GM10248 (cell line): Measurements from ENCODE around the gene SLC25A20.

Experiments
- CTCF ChIA-PET: fragments of 300-600 bp; sonication (Branson Sonifier 250); formaldehyde crosslinking; extraction: SDS; loops from one replicate; lab custom pipeline; 2021; ENCODE audit warnings: antibody characterized with exemption; lab: Yijun Ruan, JAX
- POLR2A ChIA-PET: fragments of 350-650 bp; sonication (Branson Sonifier 250); formaldehyde crosslinking; extraction: SDS; loops from one replicate; lab custom pipeline; 2020; ENCODE audit warnings: antibody characterized with exemption; lab: Yijun Ruan, JAX
- DNase-seq: peaks from one replicate; pipeline ENCODE4 v3.0.0; 2012; ENCODE audit errors: extremely low spot score
- TF ChIP-seq, protein P1 (sequence below): IDR thresholded peaks from 2 replicates; pipeline ENCODE4 v1.5.1; 2012; ENCODE audit warnings: mild to moderate bottlenecking, low read depth; ENCODE audit errors: extremely low read depth, missing control alignments, control extremely low read depth

The SLC25A20 gene

DNA sequence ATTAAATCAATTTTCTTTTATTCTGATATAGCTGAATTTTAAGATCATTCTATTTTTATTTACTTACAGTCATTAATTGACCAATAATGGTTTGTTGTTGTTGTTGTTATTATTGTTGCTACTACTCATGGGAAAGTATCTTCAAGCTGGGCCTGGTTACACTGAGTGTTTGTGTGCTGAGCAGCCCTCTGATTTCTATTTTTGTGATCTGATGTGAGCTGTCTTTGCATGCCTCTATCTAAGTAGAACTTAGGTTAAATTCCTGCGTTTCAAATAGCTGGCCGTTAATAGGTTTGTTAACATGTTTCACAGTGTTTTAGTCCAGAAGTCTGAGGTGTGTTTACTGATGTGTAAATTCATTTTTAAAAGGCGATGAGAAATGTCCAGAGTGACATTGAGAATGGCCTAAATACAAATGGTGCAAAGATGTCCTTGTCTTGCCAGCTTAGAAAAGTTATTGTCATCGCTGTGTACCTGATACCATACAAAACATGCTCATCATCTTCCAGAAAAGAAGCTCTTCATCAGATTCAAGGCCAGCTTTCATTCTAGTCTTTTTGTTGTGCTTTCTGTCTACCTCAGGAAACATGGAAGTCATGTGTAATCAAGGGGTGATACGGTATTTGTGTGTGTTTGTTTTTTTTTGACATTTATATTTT, 35.8 kb upstream of the SLC25A20 start:
- ChIA-PET CTCF (interaction anchor here (1.2 to 2.2 kb wide), 4 partner anchors 18 to 195 kb away, joined by 3 to 10 read pairs (median 4); partner anchors contain the start of gene P4HTM), POLR2A (no interaction called here)
- TF ChIP-seq, protein P1, sequence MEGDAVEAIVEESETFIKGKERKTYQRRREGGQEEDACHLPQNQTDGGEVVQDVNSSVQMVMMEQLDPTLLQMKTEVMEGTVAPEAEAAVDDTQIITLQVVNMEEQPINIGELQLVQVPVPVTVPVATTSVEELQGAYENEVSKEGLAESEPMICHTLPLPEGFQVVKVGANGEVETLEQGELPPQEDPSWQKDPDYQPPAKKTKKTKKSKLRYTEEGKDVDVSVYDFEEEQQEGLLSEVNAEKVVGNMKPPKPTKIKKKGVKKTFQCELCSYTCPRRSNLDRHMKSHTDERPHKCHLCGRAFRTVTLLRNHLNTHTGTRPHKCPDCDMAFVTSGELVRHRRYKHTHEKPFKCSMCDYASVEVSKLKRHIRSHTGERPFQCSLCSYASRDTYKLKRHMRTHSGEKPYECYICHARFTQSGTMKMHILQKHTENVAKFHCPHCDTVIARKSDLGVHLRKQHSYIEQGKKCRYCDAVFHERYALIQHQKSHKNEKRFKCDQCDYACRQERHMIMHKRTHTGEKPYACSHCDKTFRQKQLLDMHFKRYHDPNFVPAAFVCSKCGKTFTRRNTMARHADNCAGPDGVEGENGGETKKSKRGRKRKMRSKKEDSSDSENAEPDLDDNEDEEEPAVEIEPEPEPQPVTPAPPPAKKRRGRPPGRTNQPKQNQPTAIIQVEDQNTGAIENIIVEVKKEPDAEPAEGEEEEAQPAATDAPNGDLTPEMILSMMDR, result no peak
- DNase-seq, result no peak

DNA sequence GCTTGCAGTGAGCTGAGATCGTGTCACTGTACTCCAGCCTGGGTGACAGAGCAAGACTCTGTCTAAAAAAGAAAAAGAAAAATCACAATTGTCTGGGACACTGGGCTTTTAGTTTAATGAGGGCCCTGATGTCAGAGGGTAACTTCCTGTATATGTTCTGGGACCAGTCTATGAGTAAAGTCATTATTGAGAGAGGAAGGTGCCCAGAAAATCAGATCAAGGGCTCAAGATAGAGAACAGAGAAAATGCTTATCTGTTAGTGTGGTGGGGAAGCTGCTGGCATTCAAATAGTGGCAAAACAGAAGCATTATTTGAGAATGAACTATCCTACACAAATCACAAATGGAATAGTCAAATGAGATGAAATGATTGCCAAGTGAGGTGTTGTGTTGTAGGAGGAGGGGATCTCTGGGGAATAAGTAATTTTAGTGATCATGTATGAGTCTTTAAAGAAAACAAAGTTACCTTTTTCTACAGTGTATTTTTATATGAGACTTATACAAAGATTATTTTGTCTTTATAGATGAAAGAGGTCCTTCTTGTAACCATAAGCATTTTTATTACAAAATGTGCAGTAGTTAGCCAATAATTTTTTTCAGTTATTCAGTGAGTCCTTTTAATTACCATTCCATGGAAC, 33.4 kb upstream of the SLC25A20 start:
- ChIA-PET POLR2A (no interaction called here), CTCF (interaction anchor here (1.4 to 5.0 kb wide), 2 partner anchors 13 to 55 kb away, joined by 3 to 27 read pairs; partner anchors contain the start of gene ARIH2)
- TF ChIP-seq, protein P1, result no peak

DNA sequence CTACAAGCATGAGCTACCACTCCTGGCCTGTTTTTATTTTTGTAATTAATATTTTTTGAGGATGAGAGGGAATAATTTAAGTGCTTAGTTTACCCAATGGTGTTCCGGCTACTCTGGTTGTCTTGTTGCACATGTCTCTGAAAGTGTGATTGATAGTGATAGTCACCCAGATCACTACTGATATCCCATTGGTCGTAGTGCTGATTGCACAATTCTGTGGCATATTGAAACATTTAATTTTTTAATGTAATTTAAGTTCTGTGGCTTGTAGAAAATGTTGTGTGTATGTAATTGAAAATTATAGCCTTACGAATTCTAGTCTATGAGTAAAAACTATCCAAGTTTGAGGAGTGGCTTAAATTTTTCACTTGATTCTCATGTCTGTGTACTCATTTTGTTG, 31.9 kb upstream of the SLC25A20 start:
- CTCF ChIA-PET, result interaction anchor here (1.0 to 5.0 kb wide), 4 partner anchors 12 to 58 kb away, joined by 3 to 27 read pairs (median 6); partner anchors contain the start of gene ARIH2
- POLR2A ChIA-PET, result interaction anchor here (0.5 to 0.6 kb wide), 2 partner anchors 9 to 10 kb away, joined by 5 to 12 read pairs; no protein-coding TSS in a partner anchor
- TF ChIP-seq, protein P1, result no peak
- no peak for DNase-seq

More for the DNA sequence above, 33.4 kb upstream of the SLC25A20 start:
- DNase-seq, result no peak

DNA sequence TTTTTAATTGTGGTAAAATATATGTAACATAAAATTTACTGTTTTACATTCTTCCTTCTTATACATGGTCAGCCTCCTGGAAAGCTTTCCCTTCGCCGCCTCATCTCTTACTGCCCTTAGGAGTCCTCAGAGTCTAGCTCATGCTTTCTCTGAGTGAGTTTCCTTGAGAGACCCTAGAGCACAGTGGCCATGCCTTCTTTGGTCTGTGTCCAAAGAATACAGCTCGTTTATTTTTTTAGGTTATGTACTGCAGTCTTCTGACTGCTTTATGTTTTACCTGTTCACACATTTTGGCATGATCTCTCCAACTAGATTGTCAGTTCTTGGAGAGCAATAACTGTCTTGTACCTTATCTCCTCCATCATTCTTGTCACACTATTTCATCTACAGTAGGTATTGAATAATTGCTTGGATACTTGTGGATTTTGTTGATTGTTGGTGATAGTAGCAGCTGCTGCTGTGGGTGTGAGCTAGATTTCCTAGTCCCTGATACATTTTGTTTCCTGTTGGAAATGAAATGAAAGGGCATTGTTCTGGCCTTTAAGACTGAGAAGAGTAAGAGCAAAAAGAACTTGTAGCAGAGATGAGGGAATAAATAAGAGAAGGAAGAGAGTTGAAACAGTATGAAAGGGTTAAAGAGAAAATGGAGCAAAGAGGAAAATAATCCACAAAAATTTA, 30.8 kb upstream of the SLC25A20 start:
- POLR2A ChIA-PET, result interaction anchor here (2.2 kb wide), 1 partner anchor 10 kb away, joined by 6 read pairs; the partner anchor contains the start of gene ARIH2
- CTCF ChIA-PET, result interaction anchor here (1.0 to 5.0 kb wide), 6 partner anchors 11 to 190 kb away, joined by 3 to 27 read pairs (median 4); partner anchors contain the start of gene ARIH2
- DNase-seq, result no peak

DNA sequence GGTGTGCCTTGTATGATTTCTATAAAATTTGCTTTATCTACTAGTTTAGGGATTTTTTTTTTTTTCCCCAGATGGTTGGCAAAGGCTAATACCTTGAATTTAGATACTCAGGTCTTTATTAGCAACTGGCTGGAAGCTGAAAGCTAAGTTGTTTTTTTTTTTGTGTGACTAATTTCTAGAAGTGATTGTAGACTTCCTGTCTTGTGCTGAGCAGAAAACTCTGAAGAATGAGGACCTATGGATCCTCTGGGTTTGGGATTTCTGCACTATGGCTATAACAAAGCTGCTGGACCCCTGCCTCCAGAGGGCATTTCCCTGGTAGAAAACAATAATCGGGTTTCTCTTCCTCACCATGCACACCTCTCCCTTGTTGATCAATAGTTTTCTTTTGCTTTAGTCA, 30.0 kb upstream of the SLC25A20 start:
- POLR2A ChIA-PET, result interaction anchor here (0.6 to 2.2 kb wide), 3 partner anchors 10 to 36 kb away, joined by 5 to 6 read pairs (median 5); partner anchors contain the start of gene ARIH2

More for the DNA sequence above, 30.8 kb upstream of the SLC25A20 start:
- TF ChIP-seq, protein P1, result no peak

More for the DNA sequence above, 30.0 kb upstream of the SLC25A20 start:
- DNase-seq, result no peak
- TF ChIP-seq, protein P1, result no peak
- CTCF ChIA-PET, result interaction anchor here (1.2 to 5.0 kb wide), 5 partner anchors 10 to 242 kb away, joined by 3 to 27 read pairs (median 4); partner anchors contain the start of gene ARIH2
